ENCODE data around the gene PHKA2.

Gene PHKA2

DNA sequence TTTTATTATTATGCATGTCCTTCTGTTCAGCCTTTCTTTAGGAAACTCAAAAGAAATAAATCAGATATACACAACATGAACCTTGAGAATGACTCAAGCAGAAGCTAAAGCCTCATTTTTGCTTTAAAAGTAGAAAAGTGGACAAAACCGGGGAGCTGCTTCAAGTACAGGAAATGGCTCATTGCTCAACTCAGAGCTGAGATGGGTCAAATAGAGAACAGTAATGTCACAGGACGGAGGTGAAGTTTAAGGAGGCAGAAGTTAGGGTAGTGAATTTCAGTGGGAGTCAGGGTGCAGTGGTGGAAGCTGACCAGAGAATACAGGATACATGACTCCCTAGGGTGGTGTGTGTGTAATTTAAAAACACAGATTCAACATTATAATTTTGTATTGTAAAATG, 22.2 kb downstream of the PHKA2 start:
- TF ChIP-seq, protein P1, sequence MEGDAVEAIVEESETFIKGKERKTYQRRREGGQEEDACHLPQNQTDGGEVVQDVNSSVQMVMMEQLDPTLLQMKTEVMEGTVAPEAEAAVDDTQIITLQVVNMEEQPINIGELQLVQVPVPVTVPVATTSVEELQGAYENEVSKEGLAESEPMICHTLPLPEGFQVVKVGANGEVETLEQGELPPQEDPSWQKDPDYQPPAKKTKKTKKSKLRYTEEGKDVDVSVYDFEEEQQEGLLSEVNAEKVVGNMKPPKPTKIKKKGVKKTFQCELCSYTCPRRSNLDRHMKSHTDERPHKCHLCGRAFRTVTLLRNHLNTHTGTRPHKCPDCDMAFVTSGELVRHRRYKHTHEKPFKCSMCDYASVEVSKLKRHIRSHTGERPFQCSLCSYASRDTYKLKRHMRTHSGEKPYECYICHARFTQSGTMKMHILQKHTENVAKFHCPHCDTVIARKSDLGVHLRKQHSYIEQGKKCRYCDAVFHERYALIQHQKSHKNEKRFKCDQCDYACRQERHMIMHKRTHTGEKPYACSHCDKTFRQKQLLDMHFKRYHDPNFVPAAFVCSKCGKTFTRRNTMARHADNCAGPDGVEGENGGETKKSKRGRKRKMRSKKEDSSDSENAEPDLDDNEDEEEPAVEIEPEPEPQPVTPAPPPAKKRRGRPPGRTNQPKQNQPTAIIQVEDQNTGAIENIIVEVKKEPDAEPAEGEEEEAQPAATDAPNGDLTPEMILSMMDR (IDR thresholded peaks at IDR 0.05; ENCODE audit: low read depth, low read length): no peak
- Histone ChIP-seq H3K27me3 (ENCODE audit: insufficient read depth, low read depth, severe bottlenecking) (peaks cover 34% of the 10 kb centered on the region), H3K9me3 (ENCODE audit: severe bottlenecking) (no peaks in the 10 kb centered on the region), H3K4me3 (ENCODE audit: low read depth, low read length) (no peak overlapping the region), H3K36me3 (no peaks in the 10 kb centered on the region), H3K27ac (no peak overlapping the region)
- no peak for DNase-seq

DNA sequence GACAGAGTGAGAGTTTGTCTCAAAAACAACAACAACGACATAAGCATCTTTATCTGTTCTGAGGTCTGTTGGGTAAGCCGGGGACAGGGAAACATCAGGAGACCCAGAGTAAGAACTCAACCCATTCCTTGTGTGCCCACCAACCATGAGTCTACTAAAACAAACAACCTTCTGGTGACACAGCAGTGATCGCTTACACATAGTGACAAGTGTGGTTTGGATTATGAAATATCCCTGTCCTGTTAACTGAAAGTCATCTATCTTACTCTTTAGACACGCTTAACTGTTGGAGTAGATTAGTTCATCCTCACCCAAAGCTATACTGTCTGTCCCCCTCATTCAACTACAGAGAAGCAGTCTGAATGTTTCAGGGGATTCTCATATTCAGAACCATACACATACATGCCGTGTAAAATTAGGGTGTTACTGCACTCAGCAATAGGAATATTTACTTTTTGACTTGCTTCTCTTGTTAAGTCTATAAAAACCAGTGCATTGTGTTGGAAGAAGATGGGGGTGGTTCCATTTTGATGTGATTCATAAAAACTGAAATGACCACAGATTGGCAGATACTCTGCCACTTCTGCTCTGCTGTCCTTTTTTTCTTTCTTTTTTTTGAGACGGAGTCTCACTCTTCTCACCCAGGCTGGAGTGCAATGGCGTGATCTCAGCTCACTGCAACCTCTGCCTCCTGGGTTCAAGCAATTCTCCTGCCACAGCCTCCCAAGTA, 27.4 kb downstream of the PHKA2 start:
- Histone ChIP-seq H3K36me3 (no peaks in the 10 kb centered on the region), H3K9me3 (ENCODE audit: severe bottlenecking) (no peaks in the 10 kb centered on the region), H3K4me3 (ENCODE audit: low read depth, low read length) (no peak overlapping the region), H3K27ac (no peak overlapping the region), H3K27me3 (ENCODE audit: insufficient read depth, low read depth, severe bottlenecking) (peaks cover 26% of the 10 kb centered on the region)
- no peak for DNase-seq
- TF ChIP-seq, protein P1 (IDR thresholded peaks at IDR 0.05; ENCODE audit: low read depth, low read length): no peak

DNA sequence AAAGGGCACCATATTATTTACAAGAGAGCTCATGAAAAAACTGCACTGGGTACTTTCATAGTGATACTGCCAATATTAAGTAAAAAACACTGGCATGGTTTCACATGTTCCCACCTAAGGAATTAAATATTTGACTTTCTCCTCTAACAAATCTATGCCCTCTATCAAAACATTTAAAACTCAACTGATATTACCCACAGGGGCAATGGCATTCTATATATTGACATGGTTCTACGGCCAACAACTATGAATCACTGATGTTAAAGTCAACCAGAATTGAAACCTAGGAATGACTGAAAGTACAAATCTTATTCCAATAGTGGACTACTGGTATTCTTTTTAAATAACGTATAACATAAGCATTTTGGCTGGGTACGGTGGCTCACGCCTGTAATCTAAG, 28.2 kb downstream of the PHKA2 start:
- Histone ChIP-seq H3K4me3 (ENCODE audit: low read depth, low read length) (no peak overlapping the region), H3K9me3 (ENCODE audit: severe bottlenecking) (no peaks in the 10 kb centered on the region), H3K27me3 (ENCODE audit: insufficient read depth, low read depth, severe bottlenecking) (peaks cover 26% of the 10 kb centered on the region), H3K36me3 (no peaks in the 10 kb centered on the region), H3K27ac (no peak overlapping the region)
- DNase-seq: no peak
- TF ChIP-seq, protein P1 (IDR thresholded peaks at IDR 0.05; ENCODE audit: low read depth, low read length): no peak

DNA sequence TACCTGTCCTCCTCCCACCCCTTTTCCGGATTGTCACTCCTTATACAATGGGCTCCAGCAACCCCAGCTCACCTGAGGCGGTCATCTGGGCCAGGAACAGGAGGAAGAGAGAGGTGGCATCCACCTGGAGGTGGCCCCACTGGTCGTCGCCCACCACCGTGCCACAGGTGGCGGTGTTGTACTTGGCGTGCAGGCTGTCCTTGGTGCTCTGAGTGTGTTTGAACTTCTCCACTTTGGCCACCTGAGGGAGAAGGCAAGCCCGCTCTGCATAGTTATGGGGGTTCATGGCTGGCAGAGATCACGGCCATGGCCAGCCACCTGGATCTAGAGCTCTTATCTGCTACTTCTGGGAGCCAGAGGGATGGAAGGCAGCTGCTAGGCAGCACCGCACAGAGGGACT, 32.9 kb downstream of the PHKA2 start:
- peak; percentile 27 for DNase-seq
- TF ChIP-seq, protein P1 (IDR thresholded peaks at IDR 0.05; ENCODE audit: low read depth, low read length): peak; percentile 68
- Histone ChIP-seq H3K27ac (no peak overlapping the region), H3K4me3 (ENCODE audit: low read depth, low read length) (no peak overlapping the region), H3K9me3 (ENCODE audit: severe bottlenecking) (peaks cover 4% of the 10 kb centered on the region), H3K36me3 (no peaks in the 10 kb centered on the region), H3K27me3 (ENCODE audit: insufficient read depth, low read depth, severe bottlenecking) (peaks cover 23% of the 10 kb centered on the region)

DNA sequence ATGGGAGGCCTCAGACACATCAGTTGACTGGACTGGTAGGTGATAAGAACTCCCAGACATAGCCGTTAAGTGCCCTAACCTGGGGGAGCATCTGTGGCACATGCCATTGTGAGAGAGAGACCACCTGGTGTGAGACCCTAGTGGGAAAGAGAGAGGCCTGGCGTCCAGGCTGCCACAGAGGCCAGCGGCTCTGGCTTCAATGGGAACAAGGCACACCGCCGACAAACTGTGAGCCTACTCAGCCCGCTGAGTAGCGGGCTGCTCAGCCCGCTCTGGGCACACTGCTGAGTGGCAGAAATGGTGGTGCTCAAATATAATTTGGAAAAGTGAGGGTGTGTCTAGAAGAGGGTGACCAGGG, 34.0 kb downstream of the PHKA2 start:
- DNase-seq: no peak
- Histone ChIP-seq H3K27ac (no peak overlapping the region), H3K36me3 (no peaks in the 10 kb centered on the region), H3K9me3 (ENCODE audit: severe bottlenecking) (peaks cover 4% of the 10 kb centered on the region), H3K27me3 (ENCODE audit: insufficient read depth, low read depth, severe bottlenecking) (peaks cover 25% of the 10 kb centered on the region), H3K4me3 (ENCODE audit: low read depth, low read length) (no peak overlapping the region)
- TF ChIP-seq, protein P1 (IDR thresholded peaks at IDR 0.05; ENCODE audit: low read depth, low read length): no peak

Measured in WERI-Rb-1 (cell line).